ENCODE results near the gene SLAMF7.

GRCh38 chr1:160709715-160710114, 29.3 kb upstream of the SLAMF7 start:
- TF ChIP-seq CTCF (IDR thresholded peaks at IDR 0.05) (no peak), POLR2A (IDR thresholded peaks at IDR 0.05) (no peak)

Data from heart left ventricle (tissue), 13 donors.